ENCODE results near the gene RBP5.

The RBP5 gene

GRCh38 chr12:7145671-7146070, 17.0 kb upstream of the RBP5 start:
- no peak for DNase-seq

- no peak for DNase-seq
Observed at GRCh38 chr12:7144414-7145120, 15.9 kb upstream of the RBP5 start.

DNA sequence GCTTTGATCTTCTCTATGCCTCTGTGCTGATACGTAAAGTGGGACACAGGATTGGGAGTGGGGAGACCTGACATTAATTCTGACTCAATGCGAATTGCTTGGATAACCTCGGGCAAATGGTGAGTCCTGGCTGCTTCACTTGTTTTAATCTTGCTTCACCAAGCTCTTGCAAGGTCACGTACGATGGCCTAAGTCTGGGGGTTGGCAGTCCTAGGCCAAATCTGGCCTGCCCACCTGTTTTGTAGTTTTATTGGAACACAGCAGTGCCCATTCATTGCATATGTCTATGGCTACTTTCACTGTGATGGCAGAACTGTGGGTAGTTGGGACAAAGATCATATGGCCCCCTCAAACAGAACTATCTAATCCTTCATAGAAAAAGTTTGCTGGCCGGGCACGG, 14.9 kb upstream of the RBP5 start:
- DNase-seq = no peak

DNA sequence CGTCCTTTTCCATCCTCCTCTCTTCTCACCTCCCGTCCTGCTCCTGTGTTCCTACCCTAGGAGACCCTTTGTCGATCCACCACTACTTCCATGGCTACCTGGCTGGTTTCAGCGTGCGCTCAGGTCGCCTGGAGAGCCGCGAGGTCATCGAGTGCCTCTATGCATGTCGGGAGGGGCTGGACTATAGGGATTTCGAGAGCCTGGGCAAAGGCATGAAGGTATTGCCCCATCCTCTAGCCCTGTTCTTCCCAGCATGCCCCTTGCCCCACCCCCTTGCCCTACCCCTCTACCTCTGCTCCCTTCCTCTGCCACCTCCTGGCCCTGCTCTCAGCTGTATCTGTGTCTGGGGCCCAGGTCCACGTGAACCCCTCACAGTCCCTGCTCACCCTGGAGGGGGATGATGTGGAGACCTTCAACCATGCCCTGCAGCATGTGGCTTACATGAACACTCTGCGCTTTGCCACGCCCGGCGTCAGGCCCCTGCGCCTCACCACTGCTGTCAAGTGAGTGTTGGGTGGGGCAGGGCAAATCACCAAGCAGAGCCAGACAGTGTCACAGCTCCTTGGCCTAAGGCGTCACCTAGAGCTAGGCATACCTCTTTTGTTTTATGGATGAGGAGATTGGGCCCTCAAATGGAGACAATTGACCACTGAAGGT, 14.2 kb upstream of the RBP5 start:
- no peak for DNase-seq

DNA sequence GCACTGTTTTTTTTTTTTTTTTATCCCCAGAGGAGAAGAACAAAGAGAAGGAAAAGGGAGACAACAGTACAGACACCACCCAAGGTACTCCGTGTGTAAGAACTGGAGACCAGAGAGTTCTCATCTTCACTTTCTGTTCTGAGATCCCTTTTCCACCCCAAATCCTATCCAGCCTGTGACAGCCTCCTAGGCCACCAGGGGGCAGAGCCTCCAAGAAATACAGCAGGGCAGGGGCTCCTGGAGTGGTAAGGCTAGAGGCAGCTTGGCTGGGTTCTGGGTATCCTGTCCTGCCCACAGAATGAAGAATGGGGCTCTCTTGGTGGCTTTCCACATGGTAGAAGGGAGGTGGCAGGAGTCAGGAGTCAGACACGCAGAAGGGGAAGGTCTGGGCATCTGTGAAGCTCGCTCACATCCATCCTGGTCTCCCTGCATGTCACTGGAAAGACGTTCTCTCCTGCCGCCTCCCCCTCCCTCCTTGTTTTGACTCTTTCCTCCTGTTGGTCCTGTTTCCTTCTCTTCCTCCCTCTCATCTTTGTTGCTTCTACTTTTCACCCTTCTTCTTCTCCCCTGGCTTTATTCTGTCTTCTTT, 13.5 kb upstream of the RBP5 start:
- DNase-seq = peak in 3 of 5 donors; percentile 35 to 48 (median 41)

DNA sequence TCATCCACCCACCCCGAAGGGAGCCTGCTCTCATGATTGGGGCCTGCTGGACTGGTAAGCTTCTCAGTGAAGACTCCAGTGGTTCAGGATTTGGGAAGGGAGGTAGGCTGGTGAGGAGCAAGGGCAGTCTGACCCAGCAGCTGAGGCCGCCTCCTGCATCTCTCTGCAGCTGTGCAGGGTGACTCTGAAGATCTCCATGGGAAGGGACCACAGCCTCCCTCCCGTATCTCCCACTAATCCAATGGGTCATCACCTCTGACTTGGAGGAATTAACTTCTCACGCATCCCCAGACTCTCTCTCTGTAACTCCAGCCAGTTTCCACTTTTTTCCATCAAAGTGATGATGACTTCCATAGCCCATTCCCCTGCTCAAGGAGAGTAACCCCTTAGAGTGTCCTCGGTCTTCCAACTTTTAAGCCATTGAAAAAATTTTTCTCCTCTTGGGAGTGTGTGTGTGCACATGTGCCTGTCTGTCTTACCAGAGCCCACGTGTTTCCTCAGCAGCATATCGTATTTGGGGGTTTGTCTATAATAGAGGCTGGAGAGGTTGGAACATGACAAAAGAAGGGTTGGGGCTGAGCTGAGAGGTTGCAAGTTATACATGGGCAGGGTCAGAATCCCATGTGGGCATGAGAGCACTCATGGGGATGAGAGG, 12.8 kb upstream of the RBP5 start:
- DNase-seq = no peak

DNA sequence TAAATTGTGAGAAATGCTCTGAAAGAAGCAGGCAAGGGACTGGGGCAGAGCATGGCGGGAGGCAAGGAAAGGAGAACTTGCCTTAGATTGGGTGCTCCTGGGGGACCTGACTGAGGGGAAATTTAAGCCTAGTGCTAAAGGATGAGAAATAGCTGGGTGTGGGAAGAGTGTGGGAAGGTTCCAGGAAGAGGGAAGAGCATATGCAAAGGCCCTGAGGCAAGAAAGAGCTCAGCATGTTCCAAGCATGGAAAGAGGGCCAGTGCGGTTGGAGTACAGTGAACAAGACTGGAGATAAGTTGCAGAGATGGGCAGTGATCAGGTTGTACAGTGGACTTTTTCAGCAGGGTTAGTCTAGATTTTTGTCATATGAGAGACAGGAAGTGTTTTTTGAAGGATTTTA, 10.5 kb upstream of the RBP5 start:
- no peak for DNase-seq

DNA sequence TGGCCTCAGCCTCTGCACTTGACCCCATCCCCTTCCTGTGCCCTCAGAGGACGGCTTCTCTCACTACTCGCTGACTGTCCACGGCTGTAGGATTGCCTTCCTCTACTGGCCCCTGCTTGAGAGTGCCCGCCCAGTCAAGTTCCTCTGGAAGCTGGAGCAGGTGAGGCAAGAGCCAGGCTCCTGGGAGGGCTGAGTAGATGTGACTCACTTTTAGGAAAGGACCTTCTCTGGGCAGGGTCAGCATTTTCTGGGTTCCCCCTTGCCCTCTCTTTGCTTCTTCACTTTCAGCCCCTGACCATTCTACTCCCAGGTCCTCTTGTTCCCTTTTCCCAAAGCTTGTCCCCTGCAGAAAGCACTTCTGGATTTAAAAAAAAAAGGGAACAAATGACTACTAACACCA, 9.2 kb upstream of the RBP5 start:
- no peak for DNase-seq

DNA sequence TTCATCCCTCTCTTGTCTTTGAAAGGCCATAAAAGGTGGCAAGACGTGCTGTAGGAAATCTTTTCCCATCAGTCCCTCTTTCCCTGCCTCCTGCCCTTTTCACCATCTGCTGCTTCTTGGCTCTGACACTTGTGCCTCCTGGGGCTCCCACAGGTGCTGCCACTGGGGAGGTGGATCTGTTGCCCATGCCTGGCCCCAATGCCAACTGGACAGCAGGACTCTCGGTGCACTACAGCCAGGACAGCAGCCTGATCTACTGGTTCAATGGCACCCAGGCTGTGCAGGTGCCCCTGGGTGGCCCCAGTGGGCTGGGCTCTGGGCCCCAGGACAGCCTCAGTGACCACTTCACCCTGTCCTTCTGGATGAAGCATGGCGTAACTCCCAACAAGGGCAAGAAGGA, 8.0 kb upstream of the RBP5 start:
- no peak for DNase-seq

GRCh38 chr12:7136071-7136470, 7.4 kb upstream of the RBP5 start:
- no peak for DNase-seq

GRCh38 chr12:7134396-7135166, 5.9 kb upstream of the RBP5 start:
- DNase-seq = no peak

DNA sequence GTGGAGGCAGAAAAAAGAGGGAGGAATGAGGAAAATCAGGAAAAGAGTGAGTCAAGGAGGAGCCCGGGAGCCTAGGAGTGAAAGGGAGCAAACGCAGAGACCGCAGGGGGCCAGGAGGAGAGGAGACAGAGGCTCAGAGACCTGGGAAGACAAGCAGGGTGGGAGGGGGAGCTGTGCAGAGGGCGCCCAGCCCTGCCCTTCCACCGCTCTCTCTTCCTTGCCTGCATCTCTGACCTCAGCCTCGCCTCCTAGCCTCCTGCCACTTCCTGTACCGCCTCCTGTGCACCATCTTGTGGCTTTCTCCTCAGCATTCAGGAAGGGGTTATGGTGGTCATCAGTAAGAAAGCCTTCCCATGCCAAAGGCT, 2.8 kb upstream of the RBP5 start:
- DNase-seq = peak in 2 of 5 donors; percentile 13 to 28

- peak; percentile 29 to 48 (median 31) for DNase-seq
Observed at GRCh38 chr12:7130701-7131501, 2.2 kb upstream of the RBP5 start.

DNA sequence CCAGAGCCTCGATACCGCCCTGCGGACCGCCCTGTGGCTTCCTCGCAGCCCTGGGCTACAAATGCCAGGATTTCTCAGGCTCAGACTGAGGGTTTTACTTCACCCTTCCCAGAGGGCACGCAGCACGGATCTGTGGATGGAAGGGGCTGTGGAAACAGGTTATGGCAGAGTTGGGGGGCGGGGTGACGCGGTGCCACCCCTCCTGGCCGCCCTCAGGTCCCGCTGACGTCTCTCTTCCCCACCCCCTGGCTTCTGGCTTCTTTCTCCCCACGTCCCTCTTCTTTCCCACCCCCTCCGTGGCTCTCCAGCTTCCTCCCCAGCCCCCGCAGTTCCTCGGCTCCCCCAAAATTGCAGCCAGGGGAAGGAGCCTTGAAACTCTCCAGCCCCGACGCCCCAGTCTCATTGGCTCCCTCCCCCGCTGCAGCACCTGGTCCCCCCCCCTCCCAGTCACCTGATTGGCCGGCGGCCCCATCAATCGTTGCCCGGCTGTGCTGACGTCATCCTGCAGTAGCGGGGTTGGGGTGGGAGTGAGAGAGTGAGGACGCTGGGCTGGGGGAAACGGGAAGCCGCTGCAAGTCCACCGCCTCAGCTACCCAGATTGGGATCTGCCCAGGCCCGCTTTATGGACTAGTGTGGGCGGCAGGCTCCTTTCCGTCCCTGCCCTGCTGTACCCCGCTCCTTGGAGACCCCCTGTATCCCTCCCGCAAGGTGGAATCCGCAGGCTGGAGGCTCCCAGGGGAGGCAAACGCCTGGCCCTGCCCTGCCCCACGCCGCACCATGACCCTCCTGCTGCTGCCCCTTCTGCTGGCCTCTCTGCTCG, 1.4 kb upstream of the RBP5 start, which contains the start of gene CLSTN3:
TSS of gene CLSTN3 (plus strand) at position 500 of the 820 bp plus-strand sequence. CDS start at position 778, 278 bp downstream.
- DNase-seq = peak; percentile 78 to 89 (median 83)

DNA sequence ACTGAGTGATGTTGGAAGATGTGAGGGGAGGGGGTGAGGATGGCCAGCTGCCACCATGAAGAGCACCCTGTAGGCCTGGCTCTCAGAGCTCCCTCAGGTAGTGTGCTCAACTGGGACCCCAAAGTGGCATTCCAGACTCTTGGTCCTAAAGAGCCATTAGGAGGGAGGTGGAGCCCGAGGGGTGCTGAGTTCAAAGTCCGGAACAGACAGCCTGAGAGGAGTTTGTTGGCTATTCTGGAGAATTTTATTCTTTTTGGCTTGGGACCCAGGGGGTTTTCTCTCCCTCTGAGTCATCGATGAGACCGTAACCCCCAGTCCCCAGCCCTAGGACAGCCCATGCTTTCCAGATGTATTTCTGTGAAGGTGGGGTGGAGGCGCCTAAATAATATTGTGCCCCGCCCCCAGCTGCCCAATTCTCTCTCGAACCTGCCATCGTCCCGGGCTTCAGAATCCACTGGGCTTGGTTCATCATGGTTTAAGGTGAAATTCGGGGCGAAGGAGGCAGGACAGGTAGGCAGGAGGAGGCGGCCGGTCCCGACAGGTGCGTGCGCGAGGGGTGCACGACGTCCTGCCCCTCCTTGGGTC, 690 bp upstream of the RBP5 start:
- no peak for DNase-seq

GRCh38 chr12:7127916-7128626, 618 bp downstream of the RBP5 start:
- no peak for DNase-seq

- no peak for DNase-seq
Observed at GRCh38 chr12:7125632-7126227, 3.0 kb downstream of the RBP5 start.

DNA sequence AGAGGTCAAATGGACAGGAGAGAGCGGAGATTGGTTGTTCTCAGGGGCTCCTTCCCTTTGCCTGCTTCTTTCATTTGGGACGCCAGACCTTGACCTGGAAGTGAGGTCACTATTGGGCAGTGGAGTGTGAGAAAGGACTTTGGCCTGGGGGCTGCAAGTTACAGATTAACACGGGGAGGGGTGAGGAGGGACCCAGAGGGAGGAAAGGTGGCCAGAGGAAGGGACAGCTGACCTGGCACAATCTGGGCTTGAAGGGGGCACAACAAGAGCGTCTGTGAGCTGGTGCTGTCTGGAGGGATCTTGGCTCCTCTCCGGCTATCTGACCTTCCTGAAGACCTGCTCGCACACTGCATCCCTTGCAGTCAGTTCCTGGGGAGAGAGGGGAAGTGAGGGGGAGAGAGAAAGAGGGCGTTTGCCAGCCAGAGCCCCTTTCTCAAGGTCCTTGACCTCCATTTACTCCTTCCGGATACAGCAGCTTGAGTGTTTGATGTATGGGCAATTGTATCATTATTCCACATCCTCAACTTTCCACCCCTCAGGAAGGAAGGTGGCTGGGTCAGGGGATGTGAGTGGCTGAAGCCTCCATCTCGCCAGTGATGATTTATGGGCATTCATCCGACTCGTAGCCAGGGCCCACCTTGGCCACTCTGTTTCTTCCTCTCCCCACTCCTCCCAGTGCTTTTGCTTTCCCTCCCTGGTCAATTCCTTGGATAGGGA, 4.7 kb downstream of the RBP5 start:
- no peak for DNase-seq

All from T-helper 1 cell (primary cell).